ENCODE results near the gene EIF2S3. TPM values are rescaled to one million over a fixed set of nuclear protein-coding genes. Genes with fewer than 3 reads are reported as not detected.

The EIF2S3 gene
- total and polyA plus RNA-seq, 2 experiments from 2014 or later, result 70.4 to 347 TPM

GRCh38 chrX:24100713-24101112, 46.0 kb downstream of the EIF2S3 start:
- no peaks in the 10 kb centered on the region for H3K27me3 ChIP-seq
- H3K4me2 ChIP-seq, result no peak overlapping the region
- H3K79me2 ChIP-seq, result no peaks in the 10 kb centered on the region
- H3K4me3 ChIP-seq, result no peak overlapping the region
- TF ChIP-seq EZH2phosphoT487 (IDR thresholded peaks at IDR 0.05; ENCODE audit: low read depth, severe bottlenecking, unreplicated experiment) (no peak), CTCF (IDR thresholded peaks at IDR 0.05; ENCODE audit: poor library complexity) (no peak), EZH2 (IDR thresholded peaks at IDR 0.05; ENCODE audit: borderline replicate concordance) (no peak)
- peaks cover 5% of the 10 kb centered on the region for H3K4me1 ChIP-seq (ENCODE audit: insufficient read depth)
- no peaks in the 10 kb centered on the region for H4K20me1 ChIP-seq (ENCODE audit: insufficient read depth, poor library complexity, severe bottlenecking)
- no peaks in the 10 kb centered on the region for H3K36me3 ChIP-seq (replicated peaks; ENCODE audit: insufficient read depth, low read depth)
- peak overlapping the region; percentile 44 for H3K27ac ChIP-seq
- 45% methylated on average over 2 of the region's 2 CpGs for WGBS (ENCODE audit: low lambda C conversion rate, missing lambda C conversion rate)
- H2AFZ ChIP-seq, result no peak overlapping the region
- H3K9me2 ChIP-seq (replicated peaks; ENCODE audit: insufficient read depth), result no peaks in the 10 kb centered on the region
- DNase-seq (ENCODE audit: low spot score), result no peak
- no peaks in the 10 kb centered on the region for H3K9me3 ChIP-seq (ENCODE audit: low read depth)

- no peak overlapping the region for H3K27ac ChIP-seq
- H3K9me3 ChIP-seq (ENCODE audit: low read depth), result no peaks in the 10 kb centered on the region
- DNase-seq (ENCODE audit: low spot score), result no peak
- H3K9me2 ChIP-seq (replicated peaks; ENCODE audit: insufficient read depth), result no peaks in the 10 kb centered on the region
- TF ChIP-seq CTCF (IDR thresholded peaks at IDR 0.05; ENCODE audit: poor library complexity), result no peak
- TF ChIP-seq EZH2phosphoT487 (IDR thresholded peaks at IDR 0.05; ENCODE audit: low read depth, severe bottlenecking, unreplicated experiment), result no peak
- no peak for TF ChIP-seq EZH2 (IDR thresholded peaks at IDR 0.05; ENCODE audit: borderline replicate concordance)
- H3K4me2 ChIP-seq, result no peak overlapping the region
- 70% methylated on average over 2 of the region's 2 CpGs for whole genome bisulfite sequencing (ENCODE audit: low lambda C conversion rate, missing lambda C conversion rate)
- no peaks in the 10 kb centered on the region for H3K36me3 ChIP-seq (replicated peaks; ENCODE audit: insufficient read depth, low read depth)
- H4K20me1 ChIP-seq (ENCODE audit: insufficient read depth, poor library complexity, severe bottlenecking), result no peaks in the 10 kb centered on the region
- H3K4me3 ChIP-seq, result no peak overlapping the region
- no peak overlapping the region for H2AFZ ChIP-seq
- H3K79me2 ChIP-seq, result no peaks in the 10 kb centered on the region
- no peaks in the 10 kb centered on the region for H3K4me1 ChIP-seq (ENCODE audit: insufficient read depth)
- H3K27me3 ChIP-seq, result no peaks in the 10 kb centered on the region
These were observed 55.3 kb downstream of the EIF2S3 start for GRCh38 chrX:24110069-24110468.

GRCh38 chrX:24113181-24113580, 58.4 kb downstream of the EIF2S3 start:
- no peak overlapping the region for H3K4me3 ChIP-seq
- H3K9me3 ChIP-seq (ENCODE audit: low read depth), result no peaks in the 10 kb centered on the region
- H2AFZ ChIP-seq, result no peak overlapping the region
- peaks cover 10% of the 10 kb centered on the region for H3K4me1 ChIP-seq (ENCODE audit: insufficient read depth)
- no peaks in the 10 kb centered on the region for H3K9me2 ChIP-seq (replicated peaks; ENCODE audit: insufficient read depth)
- TF ChIP-seq EZH2 (IDR thresholded peaks at IDR 0.05; ENCODE audit: borderline replicate concordance) (no peak), EZH2phosphoT487 (IDR thresholded peaks at IDR 0.05; ENCODE audit: low read depth, severe bottlenecking, unreplicated experiment) (no peak), CTCF (IDR thresholded peaks at IDR 0.05; ENCODE audit: poor library complexity) (no peak)
- no peak for DNase-seq (ENCODE audit: low spot score)
- no peak overlapping the region for H3K4me2 ChIP-seq
- H3K79me2 ChIP-seq, result no peaks in the 10 kb centered on the region
- H3K27ac ChIP-seq, result peak overlapping the region; percentile 53
- H4K20me1 ChIP-seq (ENCODE audit: insufficient read depth, poor library complexity, severe bottlenecking), result no peaks in the 10 kb centered on the region
- H3K27me3 ChIP-seq, result no peaks in the 10 kb centered on the region
- WGBS (ENCODE audit: low lambda C conversion rate, missing lambda C conversion rate), result 49% methylated on average over 2 of the region's 2 CpGs
- no peaks in the 10 kb centered on the region for H3K36me3 ChIP-seq (replicated peaks; ENCODE audit: insufficient read depth, low read depth)

GRCh38 chrX:24117258-24117657, 62.5 kb downstream of the EIF2S3 start:
- WGBS (ENCODE audit: low lambda C conversion rate, missing lambda C conversion rate), result 37% methylated on average over 3 of the region's 3 CpGs
- no peaks in the 10 kb centered on the region for H3K79me2 ChIP-seq
- H2AFZ ChIP-seq, result no peak overlapping the region
- H3K4me1 ChIP-seq (ENCODE audit: insufficient read depth), result peaks cover 10% of the 10 kb centered on the region
- TF ChIP-seq EZH2phosphoT487 (IDR thresholded peaks at IDR 0.05; ENCODE audit: low read depth, severe bottlenecking, unreplicated experiment) (no peak), CTCF (IDR thresholded peaks at IDR 0.05; ENCODE audit: poor library complexity) (no peak), EZH2 (IDR thresholded peaks at IDR 0.05; ENCODE audit: borderline replicate concordance) (no peak)
- H3K9me3 ChIP-seq (ENCODE audit: low read depth), result no peaks in the 10 kb centered on the region
- no peaks in the 10 kb centered on the region for H3K27me3 ChIP-seq
- H3K36me3 ChIP-seq (replicated peaks; ENCODE audit: insufficient read depth, low read depth), result no peaks in the 10 kb centered on the region
- DNase-seq (ENCODE audit: low spot score), result peak; percentile 43
- no peaks in the 10 kb centered on the region for H4K20me1 ChIP-seq (ENCODE audit: insufficient read depth, poor library complexity, severe bottlenecking)
- H3K27ac ChIP-seq, result peak overlapping the region; percentile 38
- H3K9me2 ChIP-seq (replicated peaks; ENCODE audit: insufficient read depth), result no peaks in the 10 kb centered on the region
- H3K4me3 ChIP-seq, result no peak overlapping the region
- peak overlapping the region; percentile 32 for H3K4me2 ChIP-seq
